Right lobe of liver (tissue), 6 donors: ENCODE measurements around the gene NIFK. TPM values are rescaled to one million over a fixed set of nuclear protein-coding genes. Genes with fewer than 3 reads are reported as not detected.
A peak's percentile ranks its signal among the peaks of the same experiment; 100 is the strongest.
"Not testable (repeated sequence)": the region's sequence is repeated elsewhere in the genome, so short reads cannot be mapped to it uniquely, and the experiment has no call there.

ENCODE experiments used
- ATAC-seq, 4 donors: fragments of 200-7000 bp; cut with Tn5 transposase; one replicate each; pipeline ENCODE4 v1.9.1; 2020; ENCODE audit warnings: mild to moderate bottlenecking in 4 of 4, moderate library complexity in 4 of 4
- DNase-seq, 3 donors: peaks; one replicate each; pipeline ENCODE4 v3.0.0-alpha.2; 2020
- H3K27ac ChIP-seq, 3 donors: fragments of 200-600 bp; one replicate each; pipeline ENCODE4 v1.8.0; 2022
- H3K27me3 ChIP-seq, 2 donors: fragments of 200-600 bp; one replicate each; pipeline ENCODE4 v1.8.0; 2022
- H3K36me3 ChIP-seq, 4 donors: fragments of 200-600 bp; sonication (generic) in 1 of 4; one replicate each; pipeline versions ENCODE4 v1.5.1 to v1.8.0; 2017 to 2022; ENCODE audit warnings: control low read depth in 1 of 4
- H3K4me1 ChIP-seq, 4 donors: fragments of 200-600 bp; sonication (generic) in 1 of 4; one replicate each; pipeline versions ENCODE4 v1.5.1 to v1.8.0; 2017 to 2022; ENCODE audit warnings: control low read depth in 1 of 4
- H3K4me3 ChIP-seq, 3 donors: fragments of 200-600 bp; one replicate each; pipeline ENCODE4 v1.8.0; 2022
- H3K9me3 ChIP-seq, 4 donors: fragments of 200-600 bp; sonication (generic) in 1 of 4; one replicate each; pipeline versions ENCODE4 v1.5.1 to v1.8.0; 2017 to 2022; ENCODE audit warnings: control low read depth in 1 of 4
- POLR2A ChIP-seq: fragments of 450-650 bp; IDR thresholded peaks from one replicate; pipeline ENCODE4 v1.6.1; 2017; ENCODE audit warnings: antibody characterized with exemption, mild to moderate bottlenecking
- WGBS: methylation state at CpG from one replicate; pipeline ENCODE4 v1.1.6; 2018; ENCODE audit warnings: low coverage, low lambda C conversion rate; ENCODE audit not compliant: insufficient coverage; ENCODE audit errors: missing lambda C conversion rate; 5-methylcytosine and 5-hydroxymethylcytosine counted together
- intact Hi-C, 2 donors: fragments of 100-400 bp; cut with DNase I; formaldehyde crosslinking; loops; one replicate each; pipeline versions ENCODE4 v1.11.2 to v1.14.1; 2022
- total RNA-seq, 6 experiments: library from RNA; depleted of rRNA in 2 of 6; stranded (reverse); fragments of >200 nt in 2 of 6; fragmentation: NEBNext Ultra II Directional in 3 of 6; extraction: Animal tissue kit (Norgen Biotek cat#: 25700) in 3 of 6; gene quantifications; one replicate each; pipeline versions ENCODE4 v1.1.0 to v1.2.4, GENCODE V29; 2016 to 2023
- TF ChIP-seq, protein P1 (sequence below), 4 donors: fragments of 200-600 bp in 3 of 4; fragments of 450-650 bp in 1 of 4; IDR thresholded peaks; one replicate each; pipeline versions ENCODE4 v1.5.1 to v1.8.0; 2016 to 2022; ENCODE audit warnings: antibody characterized with exemption in 4 of 4, mild to moderate bottlenecking in 2 of 4
- donor health status: DM: no; HTN: yes; CAD: no.
- donor health status: DM: no; HTN: no; CAD: no.
- donor health status: DM: no; HTN: no; CAD: no.
- donor health status: DM: no; HTN: yes; CAD: no.
- donor health status: DM: no; HTN: yes; CAD: no.

Gene NIFK
- total RNA-seq, 6 experiments from 2014 or later = 13.9 to 37.7 (median 27.2) TPM

DNA sequence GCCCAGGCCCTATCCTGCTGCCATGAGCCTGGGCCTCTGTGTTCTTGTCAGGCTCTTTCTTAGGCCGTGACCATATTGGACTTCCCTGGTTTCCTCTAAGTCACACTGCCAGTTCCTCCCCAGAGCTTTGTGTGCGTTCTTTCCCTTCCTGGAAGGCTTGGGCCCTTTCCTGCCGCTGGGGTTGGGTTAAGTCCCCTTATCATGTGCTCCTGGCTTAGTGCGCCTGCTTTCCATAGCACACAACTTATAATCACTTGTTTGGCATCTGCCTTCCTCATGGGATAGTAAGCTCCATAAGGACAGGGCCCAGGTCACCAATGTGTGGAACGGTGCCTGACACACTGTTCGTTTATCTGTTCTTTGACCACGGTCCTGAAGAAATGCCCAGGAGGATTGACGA, 31.3 kb downstream of the NIFK start:
- Histone ChIP-seq H3K4me3 (no peak overlapping the region), H3K4me1 (no peaks in the 10 kb centered on the region), H3K27ac (no peak overlapping the region), H3K9me3 (no peaks in the 10 kb centered on the region), H3K27me3 (no peaks in the 10 kb centered on the region), H3K36me3 (no peaks in the 10 kb centered on the region)
- ATAC-seq = no peak
- WGBS = 92% methylated on average over 3 of the region's 8 CpGs
- TF ChIP-seq, protein P1, sequence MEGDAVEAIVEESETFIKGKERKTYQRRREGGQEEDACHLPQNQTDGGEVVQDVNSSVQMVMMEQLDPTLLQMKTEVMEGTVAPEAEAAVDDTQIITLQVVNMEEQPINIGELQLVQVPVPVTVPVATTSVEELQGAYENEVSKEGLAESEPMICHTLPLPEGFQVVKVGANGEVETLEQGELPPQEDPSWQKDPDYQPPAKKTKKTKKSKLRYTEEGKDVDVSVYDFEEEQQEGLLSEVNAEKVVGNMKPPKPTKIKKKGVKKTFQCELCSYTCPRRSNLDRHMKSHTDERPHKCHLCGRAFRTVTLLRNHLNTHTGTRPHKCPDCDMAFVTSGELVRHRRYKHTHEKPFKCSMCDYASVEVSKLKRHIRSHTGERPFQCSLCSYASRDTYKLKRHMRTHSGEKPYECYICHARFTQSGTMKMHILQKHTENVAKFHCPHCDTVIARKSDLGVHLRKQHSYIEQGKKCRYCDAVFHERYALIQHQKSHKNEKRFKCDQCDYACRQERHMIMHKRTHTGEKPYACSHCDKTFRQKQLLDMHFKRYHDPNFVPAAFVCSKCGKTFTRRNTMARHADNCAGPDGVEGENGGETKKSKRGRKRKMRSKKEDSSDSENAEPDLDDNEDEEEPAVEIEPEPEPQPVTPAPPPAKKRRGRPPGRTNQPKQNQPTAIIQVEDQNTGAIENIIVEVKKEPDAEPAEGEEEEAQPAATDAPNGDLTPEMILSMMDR (IDR thresholded peaks at IDR 0.05) = no peak
- no peak for TF ChIP-seq POLR2A
- peak in 1 of 3 donors; percentile 16 for DNase-seq
- intact Hi-C loops = no loop called here

DNA sequence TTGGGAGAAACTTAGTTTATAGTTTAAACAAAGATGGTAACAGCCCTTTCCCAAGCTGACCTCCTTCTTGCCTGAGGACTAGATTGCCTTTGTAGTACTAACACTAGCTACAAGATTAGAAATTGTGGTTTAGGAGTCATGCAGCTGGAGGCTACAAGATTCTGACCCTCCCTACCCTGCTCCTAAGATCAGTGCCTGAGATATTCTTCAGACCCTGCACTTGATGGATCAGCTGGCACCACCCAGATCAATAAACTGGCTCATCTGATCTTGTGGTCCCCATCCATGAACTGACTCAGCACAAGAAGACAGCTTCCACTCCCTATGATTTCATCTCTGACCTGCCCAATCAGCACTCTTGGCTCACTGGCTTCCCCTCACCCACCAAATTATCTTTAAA, 34.9 kb downstream of the NIFK start:
- H3K27me3 ChIP-seq, H3K9me3 ChIP-seq, intact Hi-C loops, H3K4me3 ChIP-seq, H3K4me1 ChIP-seq, H3K27ac ChIP-seq, DNase-seq, H3K36me3 ChIP-seq, ATAC-seq: not testable (repeated sequence)

DNA sequence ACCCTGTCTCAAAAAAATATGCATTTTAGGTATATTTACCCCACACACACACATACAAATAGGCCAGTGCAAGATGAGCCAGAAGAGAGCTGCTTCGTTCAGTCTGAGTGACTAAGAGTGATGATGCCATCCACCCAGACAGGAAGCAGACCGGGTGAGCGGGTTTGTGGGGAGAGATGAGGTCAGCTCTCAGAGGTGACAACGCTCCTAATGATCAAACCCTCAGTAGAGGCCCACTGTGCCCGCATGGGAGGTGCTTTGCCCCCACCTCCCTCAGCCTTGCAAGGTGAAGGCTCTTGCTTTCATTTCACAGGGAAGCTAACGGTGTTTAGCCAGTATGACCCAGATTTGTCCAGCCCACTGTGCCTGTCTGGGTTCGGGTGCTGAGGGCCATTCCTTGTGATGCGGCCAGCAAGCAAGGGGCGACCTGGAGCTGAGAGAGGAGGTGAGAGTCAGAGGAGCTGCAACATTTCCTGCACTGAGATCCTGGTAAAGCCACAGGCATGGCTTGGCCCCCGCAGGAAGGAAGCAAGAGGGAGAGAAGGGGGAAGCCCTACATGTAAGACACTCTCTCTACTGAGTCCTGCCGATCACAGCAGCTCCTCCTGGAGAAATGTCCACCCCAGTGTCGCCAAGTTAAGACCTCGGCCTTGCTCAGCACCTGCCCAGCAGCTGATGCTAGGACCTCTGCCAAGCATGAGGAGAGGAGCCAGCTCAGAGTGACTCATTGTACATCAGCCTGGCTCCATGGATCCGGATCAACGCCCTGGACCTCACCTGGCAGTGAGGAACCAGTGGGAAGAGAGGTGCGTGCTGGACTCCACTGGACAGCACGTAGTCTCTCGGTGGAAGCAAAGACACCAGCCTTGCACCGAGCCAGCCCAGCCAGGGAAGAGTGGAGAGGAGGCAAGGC, 37.0 kb downstream of the NIFK start:
- Histone ChIP-seq H3K36me3 (no peaks in the 10 kb centered on the region), H3K27ac (no peak overlapping the region), H3K4me3 (no peak overlapping the region), H3K9me3 (no peaks in the 10 kb centered on the region), H3K27me3 (no peaks in the 10 kb centered on the region), H3K4me1 (no peaks in the 10 kb centered on the region)
- DNase-seq = peak in 2 of 3 donors; percentile 58 to 59
- intact Hi-C loops = no loop called here
- peak; percentile 62 to 85 (median 70) for ATAC-seq
- no peak for TF ChIP-seq POLR2A
- TF ChIP-seq, protein P1 (IDR thresholded peaks at IDR 0.05) = no peak
- 48% methylated on average over 10 of the region's 19 CpGs for WGBS

- Histone ChIP-seq H3K27me3 (no peaks in the 10 kb centered on the region), H3K4me3 (no peak overlapping the region), H3K9me3 (no peaks in the 10 kb centered on the region), H3K4me1 (no peaks in the 10 kb centered on the region), H3K36me3 (no peaks in the 10 kb centered on the region), H3K27ac (no peak overlapping the region)
- 69% methylated on average over 7 of the region's 11 CpGs for WGBS
- intact Hi-C loops = no loop called here
- no peak for TF ChIP-seq POLR2A
- TF ChIP-seq, protein P1 (IDR thresholded peaks at IDR 0.05) = no peak
- no peak for DNase-seq
- no peak for ATAC-seq
Observed at GRCh38 chr2:121698318-121698930, 38.3 kb downstream of the NIFK start.

DNA sequence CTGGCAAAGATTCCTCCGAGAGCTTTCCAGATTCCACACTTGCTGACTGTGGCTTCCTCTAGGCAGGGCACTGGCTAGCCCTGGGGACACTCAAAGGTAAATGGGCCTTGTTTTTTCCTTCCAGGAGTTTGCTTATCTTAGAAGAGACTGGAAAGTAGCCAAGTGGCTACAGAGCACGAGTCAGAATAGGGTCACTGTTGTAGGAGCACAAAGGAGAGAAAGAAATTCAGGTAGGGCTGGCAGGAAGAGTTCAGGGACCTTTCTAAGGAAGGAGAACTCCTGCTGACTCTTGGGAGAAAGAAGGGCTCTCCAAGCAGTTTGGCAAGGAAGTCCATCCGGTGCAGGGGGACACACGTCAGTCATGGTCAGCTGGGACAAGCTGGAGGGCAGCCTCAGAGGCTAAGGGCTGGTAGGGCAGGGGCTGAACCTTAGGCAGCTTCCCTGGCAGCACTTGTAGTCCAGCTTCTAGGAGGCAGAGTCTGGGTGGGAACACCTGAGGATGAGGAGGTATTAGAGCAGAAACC, 39.5 kb downstream of the NIFK start:
- intact Hi-C loops = no loop called here
- WGBS = 40% methylated on average over 2 of the region's 4 CpGs
- H3K4me1 ChIP-seq = no peaks in the 10 kb centered on the region
- TF ChIP-seq, protein P1 (IDR thresholded peaks at IDR 0.05) = no peak
- TF ChIP-seq POLR2A = no peak
- H3K27me3 ChIP-seq = no peaks in the 10 kb centered on the region
- ATAC-seq = peak; percentile 52 to 73 (median 58)
- H3K27ac ChIP-seq = no peak overlapping the region
- H3K9me3 ChIP-seq = no peaks in the 10 kb centered on the region
- no peak overlapping the region for H3K4me3 ChIP-seq
- no peaks in the 10 kb centered on the region for H3K36me3 ChIP-seq
- DNase-seq = no peak
